Mesothelial cell of epicardium (in vitro differentiated cells): ENCODE measurements around the gene MTMR10. TPM values are rescaled to one million over a fixed set of nuclear protein-coding genes. Genes with fewer than 3 reads are reported as not detected.

ENCODE experiments used
- DNase-seq, 2 experiments: peaks; one replicate each; pipeline ENCODE4 v3.0.0; 2021; ENCODE audit warnings: low spot score in 2 of 2; ENCODE audit not compliant: unreplicated experiment in 2 of 2
- H3K27ac Mint-ChIP-seq: 2 replicates; pipeline ENCODE4 v1.8.0; 2021; ENCODE audit warnings: mixed read lengths
- H3K27me3 Mint-ChIP-seq: 2 replicates; pipeline ENCODE4 v1.8.0; 2021; ENCODE audit warnings: low read depth, mixed read lengths
- H3K36me3 Mint-ChIP-seq: 2 replicates; pipeline ENCODE4 v1.8.0; 2021; ENCODE audit warnings: mixed read lengths
- H3K4me1 Mint-ChIP-seq: 2 replicates; pipeline ENCODE4 v1.8.0; 2021; ENCODE audit warnings: mixed read lengths
- H3K4me3 Mint-ChIP-seq: 2 replicates; pipeline ENCODE4 v1.8.0; 2021; ENCODE audit warnings: mild to moderate bottlenecking, moderate library complexity, mixed read lengths
- H3K9me3 Mint-ChIP-seq: 2 replicates; pipeline ENCODE4 v1.8.0; 2021; ENCODE audit warnings: mixed read lengths
- total RNA-seq: library from RNA; stranded (reverse); gene quantifications from 3 replicates; pipeline ENCODE4 v1.2.1, GENCODE V29; 2021
- TF ChIP-seq, protein P1 (sequence below): fragments of 200-600 bp; sonication (generic); IDR thresholded peaks from one replicate; pipeline ENCODE4 v1.5.0; 2021; ENCODE audit warnings: antibody characterized with exemption; ENCODE audit not compliant: unreplicated experiment

The MTMR10 gene
- total RNA-seq, 1 donor from 2014 or later = 24.7 TPM

DNA sequence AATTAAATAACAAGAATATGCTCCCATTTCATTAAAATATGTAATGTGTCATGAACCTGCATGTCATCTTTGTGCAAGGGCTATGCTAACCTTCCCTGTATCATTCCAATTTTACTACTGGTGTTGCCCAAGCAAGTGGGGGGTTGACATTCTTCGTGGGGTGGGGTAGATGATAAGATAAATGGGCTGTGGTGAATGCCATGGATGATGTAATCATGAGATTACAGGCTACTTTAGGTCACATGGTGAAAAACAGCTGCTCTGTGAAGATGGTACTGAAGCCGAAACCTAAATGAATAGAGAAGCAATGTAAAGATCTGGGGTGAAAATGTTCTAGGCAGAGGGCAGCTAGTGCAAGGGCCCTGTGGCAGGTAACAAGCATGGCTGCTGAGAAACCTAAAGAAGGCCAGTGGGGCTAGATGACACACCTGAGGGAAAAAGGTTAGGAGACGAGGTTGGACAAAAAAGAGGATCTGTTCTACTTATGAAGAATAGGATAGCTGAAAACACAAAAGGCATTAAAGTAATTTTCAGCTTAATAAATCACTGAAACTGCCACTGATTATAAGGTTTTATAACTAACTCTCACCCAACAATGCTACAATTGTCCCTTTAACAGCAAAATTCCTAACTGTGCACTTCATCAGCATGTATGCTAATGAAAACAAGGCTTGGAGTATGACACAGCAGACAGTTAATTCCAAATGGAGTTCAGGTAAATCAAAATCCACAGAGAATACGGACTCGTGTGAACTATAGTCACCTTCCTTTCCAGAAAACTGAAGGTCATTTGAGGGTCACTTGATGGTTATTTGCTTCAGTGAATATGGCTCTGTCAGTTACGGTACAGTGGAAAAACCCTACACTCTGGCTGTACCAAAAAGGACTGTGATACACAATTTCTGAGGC is 35.0 kb downstream of the MTMR10 start:
- H3K4me1 Mint-ChIP-seq = peaks cover 1% of the 10 kb centered on the region
- TF ChIP-seq, protein P1, sequence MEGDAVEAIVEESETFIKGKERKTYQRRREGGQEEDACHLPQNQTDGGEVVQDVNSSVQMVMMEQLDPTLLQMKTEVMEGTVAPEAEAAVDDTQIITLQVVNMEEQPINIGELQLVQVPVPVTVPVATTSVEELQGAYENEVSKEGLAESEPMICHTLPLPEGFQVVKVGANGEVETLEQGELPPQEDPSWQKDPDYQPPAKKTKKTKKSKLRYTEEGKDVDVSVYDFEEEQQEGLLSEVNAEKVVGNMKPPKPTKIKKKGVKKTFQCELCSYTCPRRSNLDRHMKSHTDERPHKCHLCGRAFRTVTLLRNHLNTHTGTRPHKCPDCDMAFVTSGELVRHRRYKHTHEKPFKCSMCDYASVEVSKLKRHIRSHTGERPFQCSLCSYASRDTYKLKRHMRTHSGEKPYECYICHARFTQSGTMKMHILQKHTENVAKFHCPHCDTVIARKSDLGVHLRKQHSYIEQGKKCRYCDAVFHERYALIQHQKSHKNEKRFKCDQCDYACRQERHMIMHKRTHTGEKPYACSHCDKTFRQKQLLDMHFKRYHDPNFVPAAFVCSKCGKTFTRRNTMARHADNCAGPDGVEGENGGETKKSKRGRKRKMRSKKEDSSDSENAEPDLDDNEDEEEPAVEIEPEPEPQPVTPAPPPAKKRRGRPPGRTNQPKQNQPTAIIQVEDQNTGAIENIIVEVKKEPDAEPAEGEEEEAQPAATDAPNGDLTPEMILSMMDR = no peak
- peaks cover 62% of the 10 kb centered on the region for H3K36me3 Mint-ChIP-seq
- no peak for DNase-seq
- H3K9me3 Mint-ChIP-seq = no peaks in the 10 kb centered on the region
- H3K27me3 Mint-ChIP-seq = no peaks in the 10 kb centered on the region
- no peak overlapping the region for H3K27ac Mint-ChIP-seq
- no peak overlapping the region for H3K4me3 Mint-ChIP-seq

DNA sequence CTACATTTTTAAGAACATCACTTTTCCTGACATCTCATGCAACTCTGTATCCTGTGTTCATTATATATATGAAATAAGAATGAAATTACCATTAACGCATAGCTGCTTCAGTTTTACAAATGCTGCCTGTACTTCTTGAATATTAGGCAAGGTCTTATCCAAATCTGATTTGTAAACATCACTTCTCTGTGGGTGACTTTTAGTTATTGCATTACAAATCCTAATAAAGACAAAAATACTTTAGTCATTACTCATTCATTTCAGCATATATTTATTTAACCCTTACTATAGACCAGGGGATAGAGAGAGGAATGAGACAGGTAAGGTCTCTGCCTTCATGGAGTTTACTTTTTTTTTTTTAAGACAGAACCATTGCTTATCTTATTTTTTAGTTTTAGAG is 36.8 kb downstream of the MTMR10 start:
- H3K36me3 Mint-ChIP-seq = peaks cover 68% of the 10 kb centered on the region
- TF ChIP-seq, protein P1 = no peak
- no peaks in the 10 kb centered on the region for H3K4me1 Mint-ChIP-seq
- H3K9me3 Mint-ChIP-seq = peaks cover 3% of the 10 kb centered on the region
- H3K27me3 Mint-ChIP-seq = no peaks in the 10 kb centered on the region
- no peak for DNase-seq
- no peak overlapping the region for H3K27ac Mint-ChIP-seq
- no peak overlapping the region for H3K4me3 Mint-ChIP-seq

DNA sequence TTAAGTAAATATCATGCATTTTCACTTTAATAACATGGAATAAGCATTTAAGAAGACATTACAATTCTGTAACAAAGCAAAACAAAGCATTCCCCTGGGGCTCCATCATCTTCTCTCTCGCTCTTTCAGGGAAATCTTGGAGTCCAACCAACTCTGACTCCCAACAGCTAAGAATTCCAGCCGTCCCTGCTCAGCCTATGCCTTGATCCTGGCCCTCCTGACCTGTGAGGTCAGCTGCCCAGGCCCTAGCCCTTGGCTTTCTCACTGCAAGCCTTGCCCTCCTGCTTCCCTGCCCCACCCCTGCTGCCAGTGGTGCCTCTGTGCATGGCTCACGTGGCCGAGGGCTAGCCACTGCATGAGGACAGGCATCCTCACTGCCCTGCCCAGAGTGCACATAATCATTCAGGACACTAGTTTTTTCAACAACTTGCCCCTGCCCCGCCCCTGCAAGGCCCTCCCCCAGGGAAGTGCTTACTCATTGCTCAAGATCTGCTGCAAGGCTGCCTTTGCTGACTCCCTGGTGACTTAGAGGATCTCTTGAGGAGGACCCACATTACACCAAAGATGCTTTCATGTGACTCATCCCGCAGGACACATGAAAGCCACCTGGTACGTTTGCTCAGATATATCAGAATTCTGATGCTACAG is 37.6 kb downstream of the MTMR10 start:
- no peak for DNase-seq

DNA sequence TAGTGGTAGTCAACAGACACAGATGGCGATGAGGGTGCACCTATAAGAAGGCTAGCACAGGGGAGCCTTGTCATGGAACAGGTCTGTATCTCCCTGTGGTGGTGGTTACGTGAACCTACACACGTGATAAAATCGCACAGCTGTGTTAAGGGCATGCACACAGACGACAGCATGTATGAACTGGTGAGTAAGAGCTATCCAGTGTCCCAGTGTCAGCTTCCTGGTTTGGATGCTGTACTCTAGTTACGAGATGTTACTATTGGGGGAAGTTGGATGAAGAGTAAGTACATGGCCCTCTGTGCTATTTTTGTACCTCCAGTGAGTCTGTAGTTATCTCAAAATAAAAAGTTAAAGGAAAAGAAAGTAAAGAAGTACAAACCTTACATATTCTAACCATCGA is 38.2 kb downstream of the MTMR10 start:
- TF ChIP-seq, protein P1 = no peak
- H3K9me3 Mint-ChIP-seq = peaks cover 7% of the 10 kb centered on the region
- H3K36me3 Mint-ChIP-seq = peaks cover 79% of the 10 kb centered on the region
- no peak for DNase-seq
- no peaks in the 10 kb centered on the region for H3K4me1 Mint-ChIP-seq
- H3K4me3 Mint-ChIP-seq = no peak overlapping the region
- no peak overlapping the region for H3K27ac Mint-ChIP-seq
- H3K27me3 Mint-ChIP-seq = no peaks in the 10 kb centered on the region

More for the DNA sequence above, 37.6 kb downstream of the MTMR10 start:
- Mint-ChIP-seq H3K9me3 (peaks cover 7% of the 10 kb centered on the region), H3K36me3 (peaks cover 72% of the 10 kb centered on the region), H3K4me3 (no peak overlapping the region), H3K4me1 (no peaks in the 10 kb centered on the region), H3K27me3 (no peaks in the 10 kb centered on the region), H3K27ac (no peak overlapping the region)
- TF ChIP-seq, protein P1 = no peak

DNA sequence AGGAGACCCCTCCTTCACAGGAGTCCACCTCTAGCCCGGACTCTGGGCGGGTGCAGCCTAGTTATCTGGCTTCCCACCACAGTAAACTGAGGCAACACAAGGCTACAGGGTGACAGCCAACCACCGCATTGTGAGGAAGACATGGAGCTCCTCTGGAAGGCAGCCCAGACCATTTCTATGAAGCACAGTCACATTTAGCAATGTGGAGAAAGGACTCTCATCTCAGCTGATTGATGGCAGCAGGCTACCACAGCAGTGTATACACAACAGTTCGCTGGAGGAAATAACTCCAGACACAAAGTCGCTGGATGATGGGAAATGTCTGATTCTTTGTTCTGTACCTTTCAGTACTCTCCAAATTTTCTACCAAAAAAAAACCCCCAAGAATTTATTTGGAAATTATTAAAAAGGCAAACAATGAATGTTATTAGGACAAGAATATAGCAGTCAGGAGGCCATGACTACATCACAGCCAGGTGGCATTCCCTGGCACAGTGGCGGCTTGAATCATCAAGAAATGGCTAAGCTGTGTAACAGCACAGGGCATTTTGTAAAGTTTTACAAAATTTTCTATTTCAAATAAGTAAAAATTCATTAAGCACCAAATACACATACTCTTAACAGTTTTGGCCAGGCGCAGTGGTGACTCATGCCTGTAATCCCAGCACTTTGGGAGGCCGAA is 47.6 kb downstream of the MTMR10 start:
- TF ChIP-seq, protein P1 = no peak
- no peaks in the 10 kb centered on the region for H3K4me1 Mint-ChIP-seq
- H3K27me3 Mint-ChIP-seq = no peaks in the 10 kb centered on the region
- H3K4me3 Mint-ChIP-seq = no peak overlapping the region
- DNase-seq = no peak
- no peaks in the 10 kb centered on the region for H3K9me3 Mint-ChIP-seq
- H3K27ac Mint-ChIP-seq = no peak overlapping the region
- H3K36me3 Mint-ChIP-seq = peaks cover 53% of the 10 kb centered on the region
